ENCODE measurements around the gene ZMIZ1.

The ZMIZ1 gene

GRCh38 chr10:79187121-79187940 lies 118.6 kb downstream of the ZMIZ1 start:
- no peak for DNase-seq (ENCODE audit: low spot score)

- no peak for DNase-seq (ENCODE audit: low spot score)
Observed at GRCh38 chr10:79188154-79188965, 119.6 kb downstream of the ZMIZ1 start.

- DNase-seq (ENCODE audit: low spot score), result no peak
Observed at GRCh38 chr10:79189181-79189580, 120.4 kb downstream of the ZMIZ1 start.

- DNase-seq (ENCODE audit: low spot score), result peak; percentile 48
Observed at GRCh38 chr10:79189853-79190435, 121.2 kb downstream of the ZMIZ1 start.

GRCh38 chr10:79190740-79191261 lies 122.0 kb downstream of the ZMIZ1 start:
- DNase-seq (ENCODE audit: low spot score), result no peak

- DNase-seq (ENCODE audit: low spot score), result peak; percentile 43
Observed at GRCh38 chr10:79191951-79192676, 123.3 kb downstream of the ZMIZ1 start.

GRCh38 chr10:79192677-79193003 lies 123.9 kb downstream of the ZMIZ1 start:
- DNase-seq (ENCODE audit: low spot score), result peak; percentile 84

GRCh38 chr10:79193694-79194382 lies 125.1 kb downstream of the ZMIZ1 start:
- no peak for DNase-seq (ENCODE audit: low spot score)

- DNase-seq (ENCODE audit: low spot score), result peak; percentile 87
Observed at GRCh38 chr10:79195091-79195923, 126.5 kb downstream of the ZMIZ1 start.

- DNase-seq (ENCODE audit: low spot score), result peak; percentile 84
Observed at GRCh38 chr10:79196470-79197461, 128.0 kb downstream of the ZMIZ1 start.

- DNase-seq (ENCODE audit: low spot score), result no peak
Observed at GRCh38 chr10:79197558-79197957, 128.8 kb downstream of the ZMIZ1 start.

GRCh38 chr10:79200346-79200745 lies 131.6 kb downstream of the ZMIZ1 start:
- no peak for DNase-seq (ENCODE audit: low spot score)

- no peak for DNase-seq (ENCODE audit: low spot score)
Observed at GRCh38 chr10:79201706-79202105, 132.9 kb downstream of the ZMIZ1 start.

- DNase-seq (ENCODE audit: low spot score), result peak; percentile 62
Observed at GRCh38 chr10:79202188-79203013, 133.6 kb downstream of the ZMIZ1 start.

GRCh38 chr10:79203014-79203644 lies 134.4 kb downstream of the ZMIZ1 start:
- DNase-seq (ENCODE audit: low spot score), result no peak

GRCh38 chr10:79203833-79204232 lies 135.1 kb downstream of the ZMIZ1 start:
- DNase-seq (ENCODE audit: low spot score), result no peak

- no peak for DNase-seq (ENCODE audit: low spot score)
Observed at GRCh38 chr10:79206300-79207095, 137.7 kb downstream of the ZMIZ1 start.

Measured in AG20443 (cell line).